LHCN-M2 (cell line): Measurements from ENCODE around the gene UQCRC2. TPM values are rescaled to one million over a fixed set of nuclear protein-coding genes. Genes with fewer than 3 reads are reported as not detected.
"Not testable (repeated sequence)": the region's sequence is repeated elsewhere in the genome, so short reads cannot be mapped to it uniquely, and the experiment has no call there.

Experiments used
- DNase-seq: peaks from one replicate; pipeline ENCODE4 v3.0.0-alpha.2; 2012; ENCODE audit warnings: low read depth
- polyA plus RNA-seq: library from polyadenylated mRNA; unstranded; fragments of >200 nt; gene quantifications from one replicate; pipeline ENCODE4 v1.2.1, GENCODE V29; 2012; ENCODE audit warnings: missing spikeins
- total RNA-seq: library from RNA; depleted of rRNA; stranded (reverse); fragments of >200 nt; gene quantifications from 2 replicates; pipeline ENCODE4 v1.2.3, GENCODE V29; 2014; rRNA removed

Gene UQCRC2
- 118 and 134 TPM in 2 replicates for total RNA-seq
- 120 TPM for polyA plus RNA-seq

DNA sequence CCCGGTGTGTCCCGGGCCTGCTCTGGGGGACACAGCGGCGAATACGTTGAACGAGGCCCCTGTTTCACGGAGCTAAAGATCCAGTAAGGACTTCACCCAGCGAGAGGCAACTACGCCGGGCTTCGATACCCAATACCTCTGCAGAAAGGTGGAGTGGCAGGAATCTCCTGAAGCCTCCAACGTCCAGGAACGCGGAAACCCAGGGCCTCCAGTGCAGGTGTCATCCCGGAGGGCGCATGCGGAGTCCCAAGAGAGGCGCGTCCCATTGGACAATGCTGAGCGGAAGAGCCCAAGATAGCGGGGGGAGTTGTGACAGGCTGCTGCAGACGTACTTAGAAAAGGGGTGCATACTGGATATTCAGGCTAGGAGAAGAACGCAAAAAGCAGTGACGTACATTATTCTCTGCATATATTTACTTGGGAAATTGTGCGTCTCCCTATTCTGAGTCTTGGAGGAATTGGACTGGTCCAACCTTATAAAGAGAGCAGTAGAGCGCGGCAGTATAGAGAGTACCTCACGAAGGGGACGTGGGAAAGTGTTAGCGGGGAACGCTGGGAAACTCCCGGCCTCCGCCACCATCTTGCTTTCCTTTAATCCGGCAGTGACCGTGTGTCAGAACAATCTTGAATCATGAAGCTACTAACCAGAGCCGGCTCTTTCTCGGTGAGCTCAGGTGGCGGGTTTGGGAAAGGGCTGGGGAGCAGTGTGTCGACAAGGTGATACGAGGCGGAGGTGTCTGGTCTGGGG is at the start of gene UQCRC2:
UQCRC2 (plus strand) TSS at position 569 of the 748 bp plus-strand sequence; CDS start at position 632, 63 bp downstream.
- DNase-seq: peak; percentile 91

DNA sequence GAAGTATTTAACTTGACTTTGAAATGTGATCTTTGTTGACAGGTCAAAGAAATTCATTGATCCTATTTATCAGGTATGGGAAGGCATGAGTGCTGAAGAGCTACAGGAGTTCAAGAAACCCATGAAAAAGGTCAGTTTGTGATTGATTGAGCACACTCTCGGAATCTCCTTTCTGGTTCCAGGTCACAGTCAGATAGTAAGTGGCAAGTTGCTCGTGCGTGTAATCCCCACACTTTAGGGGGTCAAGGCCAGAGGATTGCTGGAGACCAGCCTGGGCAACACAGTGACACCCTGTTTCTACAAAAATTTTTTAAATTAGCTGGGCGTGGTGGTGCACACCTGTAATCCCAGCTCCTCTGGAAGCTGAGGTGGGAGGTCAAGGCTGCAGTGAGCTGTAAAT is 20.5 kb upstream of the UQCRC2 start:
- not testable (repeated sequence) for DNase-seq

DNA sequence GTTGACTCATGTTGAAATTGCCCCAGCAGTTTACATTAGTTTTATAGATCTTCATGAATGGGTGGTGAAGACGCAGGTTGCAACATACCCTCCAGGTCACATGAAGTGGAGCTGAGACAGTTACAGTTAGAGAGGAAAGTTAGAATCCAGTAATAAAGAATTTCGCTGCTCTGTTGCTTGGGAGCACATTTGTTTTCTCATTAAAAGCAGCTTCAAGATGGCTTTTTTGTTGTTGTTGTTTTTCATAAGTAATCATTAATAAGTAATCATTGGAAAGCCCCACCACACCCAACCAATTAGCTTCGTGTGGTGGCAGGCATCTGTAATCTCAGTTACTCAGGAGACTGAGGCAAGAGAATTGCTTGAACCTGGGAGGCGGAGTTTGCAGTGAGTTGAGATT is 19.8 kb upstream of the UQCRC2 start:
- not testable (repeated sequence) for DNase-seq

DNA sequence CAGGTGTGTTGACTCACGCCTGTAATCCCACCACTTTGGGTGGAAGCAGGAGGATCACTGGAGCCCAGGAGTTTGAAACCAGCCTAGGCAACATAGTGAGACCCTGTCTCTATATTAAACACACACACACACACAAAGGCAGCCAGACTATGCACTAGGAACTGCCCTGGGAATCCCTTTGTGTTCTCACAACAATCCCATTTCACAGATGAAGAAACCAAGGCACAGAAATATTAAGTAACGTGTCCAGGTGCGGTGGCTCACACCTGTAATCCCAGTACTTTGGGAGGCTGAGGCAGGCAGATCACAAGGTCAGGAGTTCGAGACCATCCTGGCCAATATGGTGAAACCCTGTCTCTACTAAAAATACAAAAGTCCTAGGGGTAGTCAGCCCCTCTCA is 19.4 kb upstream of the UQCRC2 start:
- not testable (repeated sequence) for DNase-seq

DNA sequence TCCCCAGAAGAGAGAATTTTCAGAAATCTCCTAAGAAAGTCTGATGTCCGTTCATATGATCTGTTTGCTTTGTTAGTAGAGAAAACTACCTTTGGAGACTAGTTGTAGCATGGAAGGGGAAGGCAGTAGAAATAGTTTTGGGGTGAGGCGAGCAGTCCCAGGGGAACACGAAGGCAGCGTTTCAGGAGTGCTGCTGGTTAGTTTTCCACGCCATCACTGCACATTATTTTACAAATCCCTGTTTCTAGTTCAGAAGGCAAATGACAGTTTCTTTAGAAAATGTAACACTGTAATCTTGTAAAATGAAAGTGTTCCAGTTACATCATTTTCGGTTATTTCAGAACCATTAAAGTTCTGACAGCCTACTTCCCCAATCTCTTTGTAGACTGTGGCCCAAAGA is 16.9 kb upstream of the UQCRC2 start:
- peak; percentile 34 for DNase-seq

DNA sequence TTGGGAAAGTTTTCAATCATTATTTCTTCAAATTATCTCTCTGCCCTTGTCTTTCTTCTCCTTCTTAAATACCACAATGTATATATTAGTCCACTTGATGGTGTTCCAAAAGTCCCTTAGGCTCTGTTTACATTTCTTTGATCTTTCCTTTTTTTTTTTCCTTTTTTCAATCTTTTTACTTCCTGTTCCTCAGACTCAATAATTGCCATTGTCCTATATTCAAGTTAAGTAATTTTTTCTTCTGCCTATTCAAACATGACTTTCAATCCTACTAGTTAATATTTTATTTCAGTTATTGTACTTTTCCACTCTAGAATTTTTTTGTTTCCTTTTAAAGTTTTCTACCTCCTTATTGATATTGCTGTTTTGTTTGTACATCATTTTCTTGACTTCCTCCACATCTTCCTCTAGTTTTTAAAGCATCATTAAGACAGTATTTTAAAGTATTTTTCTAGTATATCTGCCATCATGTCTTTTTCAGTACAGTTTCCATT is 15.8 kb upstream of the UQCRC2 start:
- no peak for DNase-seq

DNA sequence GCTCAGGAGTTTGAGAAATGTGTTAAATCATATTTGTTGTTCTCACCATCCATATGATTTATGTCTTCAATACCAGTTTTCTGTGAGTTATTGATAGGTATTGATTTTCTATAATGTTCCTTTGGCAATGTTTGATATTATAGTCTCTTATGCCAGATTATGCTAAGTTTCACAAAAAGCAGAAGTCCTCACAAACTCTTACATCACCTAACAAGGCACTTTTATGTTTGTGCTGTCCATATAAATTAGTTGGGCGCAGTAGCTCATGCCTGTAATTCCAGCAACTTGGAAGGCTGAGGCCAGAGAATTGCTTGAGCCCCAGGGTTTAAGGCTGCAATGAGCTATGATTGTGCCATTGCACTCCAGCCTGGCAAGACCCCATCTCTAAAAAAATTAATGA is 12.6 kb upstream of the UQCRC2 start:
- no peak for DNase-seq

DNA sequence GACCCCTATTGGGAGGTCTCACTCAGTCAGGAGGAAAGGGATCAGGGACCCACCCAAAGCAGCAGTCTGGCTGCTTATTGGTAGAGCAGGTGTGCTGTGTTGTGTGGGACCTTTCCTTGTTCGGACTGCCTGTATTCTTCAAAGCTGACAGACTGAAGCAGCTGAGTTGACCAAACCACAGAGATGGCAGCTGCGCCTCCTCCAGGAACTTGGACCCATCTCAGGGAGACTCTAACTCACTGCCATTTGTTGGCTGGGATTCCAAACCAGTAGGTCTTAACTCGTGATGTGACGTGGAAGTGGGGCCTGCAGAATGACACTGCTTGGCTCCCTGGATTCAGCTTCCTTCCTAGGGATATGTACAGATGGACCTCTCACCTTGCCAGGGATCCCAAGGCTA is 9.6 kb upstream of the UQCRC2 start:
- peak; percentile 89 for DNase-seq

DNA sequence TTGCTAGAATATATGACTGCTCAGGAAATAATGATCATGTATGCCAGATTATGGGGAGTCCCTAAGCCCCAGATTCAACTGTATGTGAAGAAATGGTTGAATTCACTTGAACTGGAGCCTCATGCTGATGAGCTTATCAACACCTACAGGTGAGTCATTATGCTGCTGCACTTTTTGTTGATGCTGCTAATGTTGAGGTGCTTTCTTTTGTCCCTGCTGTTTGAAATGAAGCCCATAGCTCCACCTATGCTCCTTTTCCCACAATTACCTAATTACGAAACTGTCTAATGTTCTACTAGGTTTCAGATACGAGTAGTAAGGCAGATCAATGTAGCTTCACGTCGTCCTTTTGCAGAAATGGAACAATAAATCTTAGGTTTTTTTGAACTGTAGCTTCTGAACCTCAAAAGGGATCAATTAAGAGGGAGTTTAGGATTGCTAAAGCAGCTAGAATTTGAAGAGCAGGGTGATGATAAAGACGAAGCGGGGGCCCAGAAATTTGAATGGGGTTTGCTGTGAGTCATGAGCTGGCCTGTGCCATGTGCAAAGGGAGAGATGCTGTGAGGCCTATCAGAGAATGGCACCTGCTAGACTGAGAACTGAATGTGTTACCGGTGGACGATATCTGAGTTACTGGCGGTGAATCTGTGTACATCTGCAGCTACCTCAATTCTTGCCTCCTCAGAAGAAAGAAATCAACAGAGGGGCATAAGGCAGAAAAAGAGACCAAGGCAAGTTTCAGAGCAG is 6.1 kb upstream of the UQCRC2 start:
- DNase-seq: no peak

DNA sequence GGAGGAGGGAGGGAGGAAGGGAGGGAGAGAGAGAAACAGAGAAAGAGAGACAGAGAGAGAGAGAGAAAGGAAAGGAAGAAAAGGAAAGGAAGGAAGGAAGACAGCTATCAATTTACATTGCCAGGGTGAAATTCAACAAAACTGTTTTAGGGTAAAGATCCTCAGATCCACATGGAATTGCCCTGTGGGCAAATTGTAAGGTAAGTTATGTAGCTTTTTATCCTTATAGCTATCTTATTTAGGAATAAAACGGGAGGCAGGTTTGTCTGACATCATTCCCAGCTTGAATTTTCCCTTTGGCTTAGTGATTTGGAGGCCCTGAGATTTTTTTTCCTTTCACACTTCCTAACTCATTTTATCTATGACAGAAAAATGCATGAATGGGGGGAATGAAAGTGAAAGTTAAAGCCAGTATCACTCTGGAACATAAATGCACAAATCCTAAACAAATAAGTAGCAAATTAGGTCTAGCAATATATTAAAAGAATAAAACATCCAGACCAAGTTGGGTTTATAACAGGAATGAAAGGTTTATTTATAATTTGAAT is 3.4 kb upstream of the UQCRC2 start:
- no peak for DNase-seq

DNA sequence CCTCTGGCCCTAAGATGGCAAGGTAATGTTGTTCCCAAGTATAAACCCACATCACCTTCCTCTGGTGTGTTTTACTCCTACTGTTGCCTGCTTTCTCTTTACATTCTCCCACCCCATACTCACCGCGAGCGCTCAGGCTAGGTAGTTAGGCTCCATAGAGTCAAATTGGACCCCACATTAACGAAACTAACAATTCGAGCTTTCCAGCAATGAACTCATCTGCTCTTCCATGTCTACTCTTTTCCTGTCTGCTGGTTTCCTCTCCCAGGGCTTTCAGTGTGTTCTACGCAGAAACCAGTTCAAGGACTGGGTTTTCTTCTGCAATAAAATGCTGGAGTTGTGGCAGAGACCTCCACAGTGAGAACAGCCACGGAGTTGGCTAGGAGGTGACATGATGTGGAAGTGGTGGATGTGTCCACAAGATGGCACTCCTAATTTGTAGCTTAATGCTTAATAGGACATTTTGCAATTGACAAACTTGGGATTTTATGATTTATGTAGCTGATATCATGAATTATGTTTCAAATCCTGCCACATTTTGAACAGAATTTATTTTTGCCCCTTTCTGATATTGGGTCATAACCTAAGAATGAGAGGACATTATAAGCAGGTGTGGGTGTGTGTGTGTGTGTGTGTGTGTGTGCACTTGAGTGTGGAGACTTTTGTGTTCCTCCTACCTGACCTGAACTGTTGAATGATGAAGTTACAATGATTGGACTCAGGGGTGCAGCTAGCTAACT is 2.2 kb upstream of the UQCRC2 start:
- DNase-seq: peak; percentile 19

DNA sequence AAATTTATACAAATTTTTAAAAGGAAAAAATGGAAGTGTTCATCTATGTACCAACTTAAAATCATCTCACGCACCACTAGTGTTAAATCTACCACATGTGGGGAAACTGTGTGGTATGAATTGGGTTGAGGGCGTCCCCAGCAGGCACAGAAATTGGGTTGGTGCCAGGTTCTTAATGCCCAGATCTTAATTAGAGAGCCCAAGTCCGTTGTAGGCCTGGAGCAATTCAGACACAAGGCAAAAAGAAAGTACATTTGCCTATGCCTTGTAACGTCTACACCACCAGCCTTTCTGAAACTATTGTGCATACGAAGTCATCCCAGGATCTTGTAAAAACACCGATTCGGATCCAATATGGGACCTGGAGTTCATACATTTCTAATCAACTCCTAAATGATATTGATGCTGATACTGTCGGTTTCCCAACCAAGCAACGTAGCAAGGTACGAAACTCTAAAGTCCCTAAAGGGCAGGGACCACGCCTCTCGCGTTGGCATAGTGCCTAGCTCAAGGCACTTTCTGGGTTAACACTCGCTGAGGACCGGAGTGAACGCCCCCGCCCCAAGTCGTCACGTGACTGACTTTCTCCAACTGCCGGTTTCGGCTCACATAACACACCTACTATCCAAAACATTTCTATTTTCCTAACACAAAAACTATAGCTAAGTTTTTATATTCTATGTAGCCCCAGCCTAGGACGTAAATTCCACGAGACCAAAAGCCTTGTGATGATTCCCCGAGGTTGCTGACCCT is 945 bp upstream of the UQCRC2 start:
- DNase-seq: peak; percentile 55

DNA sequence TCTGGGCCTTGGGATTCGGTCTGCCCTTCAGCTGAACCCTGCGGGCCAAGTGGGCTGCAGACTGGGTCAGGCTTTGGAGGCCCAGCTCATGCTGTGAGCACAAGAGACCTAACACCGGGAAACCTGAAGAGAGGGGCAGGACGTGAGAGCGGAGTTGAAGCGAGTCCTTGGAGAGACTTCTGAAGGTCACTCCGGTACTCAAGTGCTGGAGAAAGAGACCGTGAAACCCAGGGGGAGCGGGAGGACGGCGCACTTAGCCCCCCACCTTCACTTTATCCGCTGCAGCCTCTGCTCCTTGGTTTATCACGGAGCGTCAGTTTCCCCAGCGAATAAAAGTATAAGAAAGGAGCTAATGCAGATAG is 361 bp downstream of the UQCRC2 start:
- no peak for DNase-seq

DNA sequence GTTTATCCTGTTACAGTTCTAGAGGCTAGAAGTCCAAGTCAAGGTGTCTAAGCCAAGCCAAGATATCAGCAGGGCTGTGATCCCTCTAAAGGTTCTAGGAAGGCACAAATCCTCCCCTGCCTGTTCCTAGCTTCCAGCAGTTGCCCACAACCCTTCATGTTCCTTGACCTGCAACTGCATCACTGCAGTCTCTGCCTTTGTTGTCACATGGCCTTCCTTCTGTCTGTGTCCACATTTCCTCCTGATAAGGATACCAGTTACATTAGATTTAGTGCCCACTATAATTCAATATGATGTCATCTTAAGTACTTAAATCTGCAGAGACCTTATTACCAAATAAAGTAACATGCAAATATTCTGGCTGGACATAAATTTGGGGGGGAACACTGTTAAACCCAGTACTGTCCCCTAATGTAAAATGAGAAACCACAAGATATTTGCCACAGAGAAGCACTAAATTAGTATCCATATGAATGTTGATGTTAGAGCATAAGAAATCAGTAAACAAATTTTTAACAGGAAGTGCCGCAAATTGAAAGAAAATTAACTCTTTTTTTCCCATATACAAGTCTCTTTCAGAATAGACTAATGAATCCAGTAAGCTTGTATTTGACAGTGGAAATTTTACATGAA is 4.7 kb downstream of the UQCRC2 start:
- DNase-seq: no peak

DNA sequence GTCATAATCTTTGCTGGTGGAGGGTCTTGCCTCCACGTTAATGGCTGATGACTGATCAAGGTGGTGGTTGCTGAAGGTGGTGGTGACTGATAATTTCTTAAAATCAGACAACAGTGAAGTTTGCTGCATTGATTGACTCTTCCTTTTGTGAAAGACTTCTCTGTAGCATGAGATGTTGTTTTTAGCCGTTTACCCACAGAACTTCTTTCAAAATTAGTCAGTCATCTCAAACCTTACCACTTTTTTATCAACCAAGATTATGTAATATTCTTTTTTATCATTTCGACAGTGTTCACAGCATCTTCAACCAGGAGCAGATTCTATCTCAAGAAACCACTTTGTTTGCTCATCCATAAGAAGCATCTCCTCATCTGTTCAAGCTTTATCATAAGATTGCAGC is 5.9 kb downstream of the UQCRC2 start:
- no peak for DNase-seq

DNA sequence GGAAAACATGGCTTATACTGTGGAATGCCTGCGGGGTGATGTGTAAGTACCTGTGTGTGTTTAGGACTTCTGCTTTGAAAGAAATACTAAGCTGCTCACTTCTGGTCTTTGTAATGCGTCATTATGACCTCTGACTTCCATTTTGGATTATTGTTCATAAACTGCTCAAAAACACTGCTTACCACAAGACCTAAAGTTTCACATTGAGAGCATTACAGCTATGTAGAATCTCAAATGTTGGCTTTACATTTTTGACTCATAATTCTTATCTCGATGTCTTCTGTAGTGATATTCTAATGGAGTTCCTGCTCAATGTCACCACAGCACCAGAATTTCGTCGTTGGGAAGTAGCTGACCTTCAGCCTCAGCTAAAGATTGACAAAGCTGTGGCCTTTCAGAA is 9.3 kb downstream of the UQCRC2 start:
- no peak for DNase-seq

DNA sequence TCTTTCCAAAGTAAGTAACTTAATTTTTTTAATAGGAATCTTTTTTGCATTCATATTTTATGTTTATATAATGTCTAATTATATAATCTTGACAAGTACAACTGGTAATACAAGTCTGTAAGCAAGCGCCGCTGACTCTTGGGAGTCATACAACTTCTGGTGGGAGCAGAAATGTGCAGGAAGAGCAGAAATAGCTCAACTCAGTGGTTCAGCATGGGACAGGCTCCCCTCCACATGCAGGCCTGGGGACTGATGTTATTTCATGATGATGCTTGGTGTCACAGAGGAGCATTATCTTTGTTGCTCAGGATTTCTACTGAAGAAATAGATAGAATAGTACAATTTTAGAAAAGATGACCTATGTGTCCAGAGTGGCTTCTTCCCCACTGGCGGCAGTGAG is 10.7 kb downstream of the UQCRC2 start:
- DNase-seq: no peak

DNA sequence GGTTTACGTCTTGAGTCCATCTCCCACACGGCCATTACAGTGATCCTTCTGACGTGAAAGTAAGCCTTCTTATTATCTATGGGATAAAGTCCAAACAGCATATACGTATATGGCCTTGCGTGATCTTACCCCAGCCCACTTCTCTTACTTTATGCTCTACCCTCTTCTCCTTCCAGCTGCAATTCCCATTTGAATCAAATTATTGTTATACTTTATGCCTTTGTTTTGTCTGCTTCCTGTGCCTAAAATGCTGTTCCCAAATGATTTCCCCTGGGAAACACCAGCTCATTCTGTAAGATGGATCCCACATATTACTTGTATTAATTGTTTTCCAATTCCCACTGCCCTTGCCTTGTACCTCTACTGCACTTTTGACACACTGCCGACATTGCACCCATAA is 11.2 kb downstream of the UQCRC2 start:
- DNase-seq: no peak

DNA sequence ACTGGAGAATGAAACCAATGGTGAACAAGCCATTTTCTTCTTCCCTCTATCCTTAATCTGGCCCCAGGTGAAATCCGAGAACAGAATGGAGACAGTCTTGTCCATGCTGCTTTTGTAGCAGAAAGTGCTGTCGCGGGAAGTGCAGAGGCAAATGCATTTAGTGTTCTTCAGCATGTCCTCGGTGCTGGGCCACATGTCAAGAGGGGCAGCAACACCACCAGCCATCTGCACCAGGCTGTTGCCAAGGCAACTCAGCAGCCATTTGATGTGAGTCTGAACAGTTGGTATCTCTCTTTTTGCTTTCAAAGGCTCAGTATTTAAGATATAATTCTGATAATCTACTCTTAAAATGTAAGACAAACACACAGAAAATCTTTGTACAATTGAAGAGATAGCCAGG is 18.7 kb downstream of the UQCRC2 start:
- no peak for DNase-seq

DNA sequence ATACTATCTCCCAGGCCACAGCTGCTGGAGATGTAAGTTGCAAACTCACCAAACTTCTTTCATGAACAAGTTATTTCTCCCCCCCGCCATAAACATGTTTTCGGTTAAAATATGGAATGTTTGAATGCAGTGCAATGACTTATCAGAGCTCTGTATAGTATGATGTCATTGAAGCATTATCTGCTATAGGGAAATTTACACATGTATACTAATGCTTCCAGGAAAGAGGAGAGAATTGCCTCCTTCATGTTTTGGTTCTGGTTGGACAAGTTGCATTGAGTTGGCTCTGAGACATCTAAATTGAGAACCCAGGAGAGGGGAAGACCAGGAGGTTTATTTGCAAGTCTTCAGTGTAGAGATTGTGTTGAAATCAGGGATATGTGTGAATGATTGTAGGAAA is 20.8 kb downstream of the UQCRC2 start:
- no peak for DNase-seq

DNA sequence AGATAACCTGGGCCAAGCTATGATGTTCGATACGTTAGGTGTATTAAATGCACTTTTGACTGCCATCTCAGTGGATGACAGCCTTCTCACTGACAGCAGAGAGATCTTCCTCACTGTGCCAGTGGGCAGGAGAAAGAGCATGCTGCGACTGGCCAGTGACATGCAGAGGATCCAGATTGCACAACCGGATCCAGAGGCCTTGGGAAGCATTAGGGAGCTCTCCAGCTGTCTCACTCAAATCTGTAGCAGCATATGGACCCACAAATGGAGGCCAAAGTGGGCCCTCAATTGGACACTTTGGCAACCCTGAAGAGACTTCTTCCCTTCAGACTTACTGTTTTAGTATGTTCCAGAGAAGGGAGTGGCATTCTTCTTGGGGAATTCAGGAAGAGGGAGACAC is 26.9 kb downstream of the UQCRC2 start:
- DNase-seq: no peak
